Measurements from ENCODE around the gene EIF1AX.

DNA sequence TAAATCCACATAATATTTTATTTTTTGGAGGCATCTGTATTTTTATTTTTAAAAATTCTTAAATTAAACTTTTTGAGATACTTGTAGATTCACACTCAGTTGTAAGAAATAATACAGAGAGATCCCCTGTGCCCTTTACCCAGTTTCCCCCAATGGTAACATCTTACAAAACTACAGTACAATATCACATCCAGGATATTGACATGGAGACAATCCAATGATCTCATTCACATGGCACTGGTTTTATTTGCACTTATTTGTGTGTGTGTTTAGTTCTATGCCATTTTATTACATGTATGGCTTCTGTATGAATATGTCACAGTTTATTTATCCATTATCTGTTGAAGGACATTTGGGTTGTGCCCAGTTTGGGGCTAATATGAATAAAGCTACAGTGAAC, 35.5 kb upstream of the EIF1AX start:
- TF ChIP-seq POLR2AphosphoS5 (IDR thresholded peaks at IDR 0.05; ENCODE audit: low read depth, low read length) (no peak), POLR2A (IDR thresholded peaks at IDR 0.05; ENCODE audit: low read depth, low read length) (no peak), POU2F2 (IDR thresholded peaks at IDR 0.05; ENCODE audit: low read depth, low read length) (no peak), SPI1 (IDR thresholded peaks at IDR 0.05; ENCODE audit: low read depth, low read length) (no peak), TAF1 (IDR thresholded peaks at IDR 0.05; ENCODE audit: low read depth, low read length) (no peak), PAX5 (IDR thresholded peaks at IDR 0.05; ENCODE audit: insufficient read depth, low read length, severe bottlenecking) (no peak)

Data from GM12891 (cell line).